Head of caudate nucleus (tissue), 42 donors: ENCODE results near the gene DKKL1.
"Not testable (repeated sequence)": the region's sequence is repeated elsewhere in the genome, so short reads cannot be mapped to it uniquely, and the experiment has no call there.

ENCODE experiments used
- DNase-seq, 42 donors: peaks; one replicate each; pipeline versions ENCODE4 v3.0.0 to v3.0.0-alpha.2; 2020 to 2021; ENCODE audit warnings: mixed read lengths in 7 of 42
- intact Hi-C: fragments of 100-400 bp; cut with DNase I; formaldehyde crosslinking; loops from one replicate; pipeline ENCODE4 v1.15.0; 2022

The DKKL1 gene

DNA sequence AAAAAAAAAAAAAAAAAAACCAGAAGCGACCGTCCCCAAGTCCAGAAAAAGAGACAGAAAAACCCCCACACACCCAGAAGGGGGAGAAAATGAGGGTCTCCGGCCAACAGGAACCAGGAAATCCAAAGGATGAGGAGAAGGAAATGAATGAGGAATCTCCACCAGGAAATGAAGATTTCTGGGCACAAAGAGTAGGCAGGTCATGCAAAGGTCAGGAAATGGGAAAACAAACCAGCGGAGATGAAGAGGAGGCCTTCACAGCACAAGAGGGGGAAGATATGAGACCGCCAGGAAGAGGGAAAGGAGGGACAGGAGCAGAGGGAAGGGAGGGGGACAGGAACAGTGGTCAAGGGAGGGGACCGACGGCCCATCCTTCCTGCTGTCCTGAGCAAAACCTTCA is 7.3 kb upstream of the DKKL1 start:
- intact Hi-C loops = no loop called here

DNA sequence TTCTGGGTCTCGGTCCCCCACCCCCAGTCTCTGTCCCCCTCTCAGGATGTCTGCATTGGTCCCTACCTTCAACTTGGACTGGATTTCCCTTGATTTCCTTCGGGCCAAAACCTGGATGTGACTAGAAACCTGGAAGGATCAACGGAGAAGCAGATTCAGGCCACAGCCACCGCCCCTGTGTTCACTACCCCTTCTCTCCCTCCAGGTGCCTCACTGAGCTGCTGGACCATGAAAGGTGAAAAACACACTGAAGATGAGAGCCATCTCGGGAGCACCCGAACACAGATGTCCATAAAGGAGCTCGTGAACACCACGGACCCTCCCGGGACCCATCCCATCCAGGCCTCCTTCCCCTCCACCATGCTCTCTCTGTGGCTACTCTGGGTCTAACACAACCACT is 6.5 kb upstream of the DKKL1 start:
- DNase-seq = no peak
- intact Hi-C loops = no loop called here

More for the DNA sequence above, 7.3 kb upstream of the DKKL1 start:
- no peak for DNase-seq

DNA sequence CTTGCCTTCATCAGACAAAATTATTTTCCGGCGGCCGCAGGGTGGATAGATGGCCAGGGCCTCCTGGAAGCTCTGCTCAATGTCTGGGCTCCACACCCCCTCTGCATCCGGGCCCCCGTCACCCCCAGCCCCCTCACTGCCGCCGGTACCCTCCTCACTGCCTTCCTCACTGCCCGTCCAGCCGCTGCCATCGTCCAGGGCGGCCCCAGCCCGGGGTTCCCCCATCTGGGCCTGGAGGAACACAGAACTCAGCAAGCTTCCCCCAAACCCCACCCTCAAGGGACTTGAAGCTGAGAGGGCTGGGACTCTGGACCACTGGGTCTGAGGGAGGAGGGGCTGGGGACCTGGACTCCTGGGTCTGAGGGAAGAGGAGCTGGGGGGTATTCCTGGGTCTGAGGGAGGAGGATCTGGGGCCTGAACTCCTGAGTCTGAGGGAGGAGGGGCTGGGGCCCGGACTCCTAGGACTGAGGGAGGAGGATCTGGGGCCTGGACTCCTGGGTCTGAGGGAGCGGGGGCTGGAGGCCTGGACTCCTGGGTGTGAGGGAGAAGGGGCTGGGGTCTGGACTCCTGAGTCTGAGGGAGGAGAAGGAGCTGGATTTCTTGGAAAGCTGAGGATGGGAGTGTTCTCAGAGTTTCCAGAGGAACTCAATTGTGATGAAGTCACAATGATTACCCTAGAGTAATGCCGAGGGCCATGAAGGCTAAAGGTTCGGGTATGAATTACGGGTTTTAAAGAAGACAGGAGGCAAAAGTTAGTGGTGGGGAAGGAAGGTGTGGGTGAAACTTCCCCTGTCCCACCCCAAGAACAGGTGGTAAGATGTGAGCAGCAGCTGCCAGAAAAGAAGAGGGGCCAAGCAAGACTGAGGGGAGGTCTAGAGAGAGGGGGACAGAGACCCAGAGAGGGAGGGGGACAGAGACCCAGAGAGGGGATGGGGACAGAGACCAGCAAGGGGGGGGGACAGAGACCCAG is 3.5 kb upstream of the DKKL1 start:
- DNase-seq = no peak
- intact Hi-C loops = loop anchor here (5.0 kb wide), 1 partner anchor 262 kb away; no protein-coding TSS in a partner anchor

DNA sequence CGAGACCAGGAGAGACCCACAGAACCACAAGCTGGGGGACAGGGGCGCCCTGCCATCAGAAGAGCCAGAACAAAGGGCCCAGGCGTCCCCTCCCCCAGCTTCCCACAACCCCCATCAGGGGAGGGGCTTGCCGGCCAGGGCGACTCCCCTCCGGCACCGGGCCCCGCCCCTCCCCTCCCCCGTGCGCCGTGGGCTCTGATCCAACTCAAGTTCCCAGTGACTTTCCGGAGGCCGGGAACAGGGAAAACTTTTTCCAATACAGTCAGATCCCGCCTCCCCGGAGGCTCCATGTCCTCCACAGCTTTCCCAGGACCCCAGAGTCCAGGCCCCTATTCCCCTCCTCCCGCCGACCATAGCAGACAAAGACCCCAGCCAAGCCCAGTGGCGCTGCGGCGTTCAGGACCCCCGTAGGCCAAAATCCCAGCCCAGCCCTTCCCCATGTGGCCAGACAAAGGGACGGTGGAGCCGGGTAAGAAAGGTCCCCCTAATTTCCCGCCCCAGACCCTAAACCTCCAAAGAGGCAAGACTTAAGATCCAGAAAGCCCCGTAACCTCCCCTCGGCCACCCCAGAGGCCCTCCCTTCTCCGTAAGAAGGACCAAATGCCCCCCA is 2.1 kb upstream of the DKKL1 start:
- intact Hi-C loops = loop anchor here (5.0 kb wide), 1 partner anchor 261 kb away; no protein-coding TSS in a partner anchor
- DNase-seq = peak in 2 of 42 donors; percentile 19 to 26

DNA sequence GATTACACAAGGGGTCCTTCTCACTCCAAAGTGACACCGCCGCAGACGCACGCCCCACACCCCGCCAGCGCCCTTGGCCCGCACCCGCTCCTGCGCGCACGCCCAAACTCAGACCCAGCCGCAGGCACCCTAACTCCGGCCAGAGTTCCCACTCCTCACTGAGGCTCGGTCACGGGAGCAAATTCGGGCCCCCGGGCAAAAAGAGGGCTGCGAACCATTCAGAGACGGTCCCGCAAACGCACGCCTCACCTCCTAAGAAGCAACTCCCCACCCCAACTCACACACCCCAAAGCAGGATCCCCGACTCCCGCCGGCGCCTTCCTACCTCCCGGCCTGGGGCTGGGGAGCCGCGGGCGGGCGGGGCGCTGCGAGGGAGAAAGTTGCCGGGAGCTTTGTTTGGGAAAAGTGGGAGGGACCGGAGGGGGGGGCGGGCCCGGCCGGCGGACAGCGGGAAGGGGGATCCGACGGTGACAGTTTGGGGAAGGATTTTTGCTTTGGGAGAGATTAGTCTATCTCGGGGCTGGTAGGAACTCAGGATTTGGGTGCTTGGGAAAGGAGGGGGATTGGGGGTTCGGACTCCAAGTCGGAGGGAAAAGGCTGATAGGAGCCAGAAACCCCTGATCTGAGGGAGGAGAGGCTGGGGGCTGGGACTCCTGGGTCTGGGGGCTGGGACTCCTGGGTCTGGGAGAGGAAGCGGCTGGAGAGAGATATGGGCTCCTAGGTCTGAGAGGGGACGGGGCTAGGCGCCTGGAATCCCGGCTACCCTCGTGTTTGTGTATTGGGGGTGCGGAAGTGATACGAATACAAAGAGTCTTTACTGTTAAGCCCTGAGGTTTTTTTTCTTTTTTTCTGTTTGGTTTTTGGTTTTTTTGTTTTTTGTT is 1.4 kb upstream of the DKKL1 start, which contains the start of gene TEAD2:
TSS of gene TEAD2 (minus strand) at position 369 of the 881 bp plus-strand sequence. CDS start 2,341 bp downstream, outside the sequence.
- peak in 1 of 42 donors; percentile 47 for DNase-seq
- intact Hi-C loops = loop anchor here (5.0 kb wide), 1 partner anchor 260 kb away; no protein-coding TSS in a partner anchor

DNA sequence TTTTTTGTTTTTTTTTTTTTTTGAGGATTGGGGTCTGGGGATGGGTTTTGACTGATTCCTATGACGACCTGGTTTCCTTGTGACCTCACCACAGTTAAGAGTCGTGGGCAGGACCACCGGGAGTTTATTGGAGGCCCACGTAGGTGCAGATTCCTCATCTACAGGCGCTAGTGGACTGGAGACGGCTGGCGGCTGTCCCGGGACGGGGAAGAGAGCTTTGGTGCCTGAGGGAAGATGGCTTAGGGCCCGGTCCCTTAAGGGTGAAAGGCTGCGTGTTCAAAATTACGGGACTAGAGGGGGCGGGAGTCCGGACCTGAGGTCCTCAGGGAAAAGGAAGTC is 779 bp upstream of the DKKL1 start:
- DNase-seq = no peak
- intact Hi-C loops = loop anchor here (5.0 kb wide), 1 partner anchor 259 kb away; no protein-coding TSS in a partner anchor

DNA sequence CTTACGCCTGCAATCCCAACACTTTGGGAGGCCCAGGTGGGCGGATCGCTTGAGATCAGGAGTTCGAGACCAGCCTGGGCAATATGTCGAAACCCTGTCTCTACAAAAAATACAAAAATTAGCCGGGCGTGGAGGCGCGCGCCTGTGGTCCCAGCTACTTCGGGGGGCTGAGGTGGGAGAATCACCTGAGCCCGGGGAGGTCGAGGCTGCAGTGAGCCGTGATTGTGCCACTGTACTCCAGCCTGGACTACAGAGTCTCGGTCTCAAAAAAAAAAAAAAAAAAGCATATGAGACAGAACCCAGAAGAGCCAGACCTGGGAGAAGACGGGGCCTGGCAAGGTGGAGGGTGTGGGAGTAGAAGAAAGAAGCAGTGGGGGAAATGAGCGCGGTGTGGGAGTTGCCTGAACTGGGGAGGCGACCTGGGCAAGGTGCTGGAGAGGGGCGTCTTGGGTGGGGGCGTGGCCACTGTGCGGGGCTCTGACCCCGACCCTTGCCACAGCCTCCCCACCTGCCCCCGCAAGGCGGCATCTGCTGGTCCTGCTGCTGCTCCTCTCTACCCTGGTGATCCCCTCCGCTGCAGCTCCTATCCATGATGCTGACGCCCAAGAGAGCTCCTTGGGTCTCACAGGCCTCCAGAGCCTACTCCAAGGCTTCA is 533 bp downstream of the DKKL1 start:
- DNase-seq = no peak
- intact Hi-C loops = loop anchor here (5.0 kb wide), 1 partner anchor 258 kb away; no protein-coding TSS in a partner anchor

DNA sequence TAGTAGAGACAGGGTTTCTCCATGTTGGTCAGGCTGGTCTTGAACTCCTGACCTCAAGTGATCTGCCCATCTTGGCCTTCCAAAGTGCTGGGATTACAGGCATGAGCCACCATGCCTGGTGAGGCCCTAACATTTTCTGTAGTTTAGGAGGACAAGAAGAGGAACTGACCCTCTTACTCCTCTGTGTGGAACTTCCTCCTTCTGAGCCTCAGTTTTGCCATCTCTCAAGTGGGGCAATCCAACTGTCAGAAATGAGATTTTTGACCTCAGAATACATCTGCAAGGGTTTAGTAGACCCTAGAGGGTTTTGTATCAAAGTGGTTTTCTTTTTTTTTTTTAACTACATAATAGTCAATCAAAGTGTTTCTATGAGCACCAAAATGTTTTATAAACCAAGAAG is 2.4 kb downstream of the DKKL1 start:
- DNase-seq = no peak
- intact Hi-C loops = no loop called here

DNA sequence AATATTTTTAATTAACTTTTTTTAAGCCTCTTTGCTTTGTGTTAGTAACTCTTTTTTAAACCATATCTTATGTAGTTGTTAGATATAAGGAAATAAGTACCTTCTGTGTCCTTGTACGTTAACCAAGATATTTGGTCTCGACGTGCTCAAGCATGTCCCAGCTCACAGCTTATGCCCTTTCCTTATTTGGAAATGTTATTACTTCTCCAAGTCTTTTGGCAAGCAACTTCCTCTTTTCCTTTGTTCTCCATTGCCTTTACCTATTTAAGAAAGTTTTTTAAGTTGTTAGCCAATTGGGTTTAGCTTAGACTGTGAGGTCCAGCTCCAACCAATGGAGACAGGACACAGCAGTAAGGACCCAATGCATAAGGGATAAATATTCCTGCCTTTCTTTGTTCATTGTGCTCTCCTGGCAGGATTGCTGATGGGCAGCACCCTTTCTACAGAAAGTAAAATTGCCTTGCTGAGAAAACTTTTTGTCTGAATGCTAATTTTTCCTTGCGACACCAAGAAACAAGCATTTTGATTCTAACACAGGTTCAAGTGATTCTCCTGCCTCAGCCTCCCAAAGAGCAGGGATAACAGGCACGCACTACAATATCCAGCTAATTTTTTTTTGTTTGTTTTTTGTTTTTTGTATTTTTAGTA is 5.2 kb downstream of the DKKL1 start:
- intact Hi-C loops = no loop called here
- no peak for DNase-seq

DNA sequence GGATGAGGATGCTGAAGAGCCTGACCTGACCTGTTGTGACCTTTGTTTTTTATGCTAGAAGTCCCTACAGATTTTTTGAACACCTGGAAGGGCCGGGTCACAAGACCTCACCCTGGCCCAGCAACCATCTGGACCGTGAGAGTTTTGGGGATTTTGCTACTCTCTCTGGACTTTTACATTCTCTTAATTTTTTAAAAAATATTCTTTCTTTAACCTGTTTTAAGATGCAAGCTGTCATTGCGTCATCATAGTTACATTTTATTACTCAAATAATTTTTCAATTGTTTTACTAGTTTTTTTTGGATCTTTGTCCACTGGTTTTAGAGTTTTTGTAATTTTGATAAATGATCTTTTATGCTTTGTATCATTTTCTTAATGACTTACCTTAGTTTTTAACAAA is 7.5 kb downstream of the DKKL1 start:
- intact Hi-C loops = no loop called here
- DNase-seq = no peak

DNA sequence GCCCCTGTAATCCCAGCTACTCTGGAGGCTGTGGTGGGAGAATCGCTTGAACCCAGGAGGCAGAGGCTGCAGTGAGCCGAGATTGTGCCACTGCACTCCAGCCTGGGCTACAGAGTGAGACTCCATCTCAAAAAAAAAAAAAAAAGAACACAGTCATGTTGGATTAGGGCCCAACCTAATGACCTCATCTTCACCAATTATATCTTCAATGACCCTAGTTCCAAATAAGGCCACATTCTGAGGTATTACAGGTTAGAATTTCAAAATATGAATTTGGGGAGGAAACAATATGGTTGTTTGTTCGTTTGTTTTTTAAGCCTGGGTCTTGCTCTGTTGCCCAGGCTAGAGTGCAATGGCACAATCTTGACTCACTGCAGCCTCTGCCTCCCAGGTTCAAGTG is 9.5 kb downstream of the DKKL1 start:
- DNase-seq, intact Hi-C loops: not testable (repeated sequence)

DNA sequence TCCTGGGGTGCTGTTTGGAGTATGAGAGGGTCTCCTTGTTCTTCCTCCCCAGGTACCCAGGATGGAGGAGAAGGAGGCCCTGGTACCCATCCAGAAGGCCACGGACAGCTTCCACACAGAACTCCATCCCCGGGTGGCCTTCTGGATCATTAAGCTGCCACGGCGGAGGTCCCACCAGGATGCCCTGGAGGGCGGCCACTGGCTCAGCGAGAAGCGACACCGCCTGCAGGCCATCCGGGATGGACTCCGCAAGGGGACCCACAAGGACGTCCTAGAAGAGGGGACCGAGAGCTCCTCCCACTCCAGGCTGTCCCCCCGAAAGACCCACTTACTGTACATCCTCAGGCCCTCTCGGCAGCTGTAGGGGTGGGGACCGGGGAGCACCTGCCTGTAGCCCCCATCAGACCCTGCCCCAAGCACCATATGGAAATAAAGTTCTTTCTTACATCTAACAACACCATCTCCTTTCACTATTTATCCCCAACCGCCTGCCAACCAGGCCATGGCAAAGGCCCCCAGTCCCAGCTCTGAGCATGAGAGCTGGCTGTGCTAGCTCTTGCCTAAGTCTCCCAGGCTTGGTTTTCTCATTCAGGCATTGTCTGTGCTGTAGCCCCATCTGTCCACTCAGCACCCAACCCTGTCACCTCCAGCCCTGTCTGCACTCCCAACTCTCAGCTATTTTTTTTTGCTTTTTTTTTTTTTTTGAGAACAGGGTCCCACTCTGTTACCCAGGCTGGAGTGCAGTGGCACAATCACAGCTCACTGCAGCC is 11.2 kb downstream of the DKKL1 start:
- no peak for DNase-seq
- intact Hi-C loops = no loop called here

DNA sequence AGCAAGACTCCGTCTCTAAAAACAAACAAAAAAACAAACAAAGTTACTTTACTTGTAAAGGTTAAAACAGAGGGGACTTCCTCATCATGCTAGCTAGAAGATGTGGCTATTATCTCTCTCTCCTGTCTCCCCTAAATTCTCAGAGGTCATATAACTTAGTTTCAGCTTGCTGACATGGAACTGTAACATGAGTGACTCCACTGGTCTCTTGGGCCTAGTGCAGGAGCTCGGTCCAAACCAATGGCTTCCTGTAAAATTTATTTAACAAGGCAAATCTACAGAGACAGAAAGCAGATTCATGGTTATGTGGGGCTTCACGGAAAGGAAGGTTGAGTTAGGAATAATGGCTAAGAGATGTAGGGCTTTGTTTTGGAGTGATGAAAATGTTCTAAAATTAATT is 14.8 kb downstream of the DKKL1 start:
- intact Hi-C loops = no loop called here
- DNase-seq = no peak

DNA sequence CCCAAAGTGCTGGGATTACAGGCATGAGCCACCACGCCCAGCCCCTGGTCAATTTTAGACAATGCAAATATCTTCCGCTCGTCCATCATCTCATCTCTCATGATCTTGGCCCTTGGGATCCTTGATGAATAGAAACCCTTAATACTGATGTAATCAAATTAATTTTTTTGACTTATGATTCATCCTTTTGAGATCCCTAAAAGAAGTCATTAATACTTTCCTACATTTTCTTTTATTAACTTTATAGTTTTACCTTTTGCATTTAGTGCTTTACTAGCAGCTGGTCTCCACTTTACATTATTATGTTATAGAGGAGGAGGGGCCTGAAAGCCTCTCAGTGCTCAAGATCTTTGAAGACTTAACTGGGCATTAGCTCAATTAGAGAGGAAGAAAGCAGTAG is 16.7 kb downstream of the DKKL1 start:
- DNase-seq = no peak
- intact Hi-C loops = no loop called here

DNA sequence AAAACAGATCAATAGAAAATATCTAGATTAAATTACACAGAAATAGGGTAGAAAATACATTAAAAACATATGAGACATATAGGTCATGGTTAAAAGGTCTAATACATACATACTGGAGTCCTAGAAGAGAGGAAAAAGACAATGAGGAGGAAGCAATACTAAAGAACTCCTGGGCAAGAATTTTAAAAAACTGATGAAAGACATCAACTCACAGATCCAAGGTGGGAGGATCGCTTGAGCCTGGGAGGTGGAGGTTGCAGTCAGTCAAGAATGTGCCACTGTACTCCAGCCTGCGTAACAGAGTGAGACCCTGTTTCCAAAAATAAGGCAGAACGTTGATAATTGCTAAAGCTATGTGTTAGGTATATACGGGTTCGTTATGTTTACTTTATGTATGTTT is 19.0 kb downstream of the DKKL1 start:
- DNase-seq = no peak
- intact Hi-C loops = no loop called here

DNA sequence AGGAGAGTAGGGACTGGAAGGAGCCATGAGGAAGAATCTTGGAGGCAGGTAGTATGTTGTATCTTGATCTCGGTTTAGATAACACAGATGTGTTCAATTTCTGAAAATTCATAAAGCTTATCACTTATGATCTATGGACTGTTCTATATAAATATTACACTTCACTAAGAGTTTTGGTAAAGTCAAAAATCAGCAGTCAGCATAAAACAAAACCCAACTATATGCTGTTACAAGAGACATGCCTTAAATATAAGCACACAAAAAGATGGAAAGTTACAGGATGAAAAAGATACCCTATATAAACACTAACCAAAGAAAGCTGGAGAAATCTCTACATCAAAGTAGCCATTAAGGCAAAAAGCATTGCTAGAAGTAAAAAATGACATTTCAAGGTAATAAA is 19.9 kb downstream of the DKKL1 start:
- intact Hi-C loops = no loop called here
- DNase-seq = no peak

DNA sequence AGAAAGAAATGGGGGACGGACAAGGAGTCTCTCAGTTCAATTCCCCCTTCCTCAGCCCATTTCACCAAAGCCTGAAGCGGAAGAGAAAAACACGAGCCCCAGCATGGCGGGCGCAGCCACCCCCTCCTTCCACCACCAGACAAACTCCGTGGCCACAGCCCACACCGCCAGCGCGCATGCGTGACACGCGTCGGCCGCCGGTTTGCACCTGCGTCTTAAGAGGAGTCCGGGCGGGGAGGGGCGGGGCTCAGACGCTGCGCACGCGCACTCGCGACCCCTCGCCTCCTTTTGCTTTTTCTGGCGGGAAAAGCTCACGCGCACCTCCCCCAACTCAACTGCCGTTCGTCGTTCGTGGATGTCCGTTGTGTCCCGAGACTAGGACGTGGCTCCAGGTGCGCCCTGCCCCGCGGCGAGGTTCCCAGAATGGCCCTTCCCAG is 24.3 kb downstream of the DKKL1 start, which contains the start of gene KASH5:
TSS of gene KASH5 (plus strand) at position 314 of the 437 bp plus-strand sequence. CDS start 2,635 bp downstream, outside the sequence.
- intact Hi-C loops = no loop called here
- DNase-seq = peak in 35 of 42 donors; percentile 3 to 75 (median 48)
